Suprapubic skin (tissue), 4 donors: ENCODE measurements around the gene LYSMD1. TPM values are rescaled to one million over a fixed set of nuclear protein-coding genes. Genes with fewer than 3 reads are reported as not detected.
"Not testable (repeated sequence)": the region's sequence is repeated elsewhere in the genome, so short reads cannot be mapped to it uniquely, and the experiment has no call there.

ENCODE experiments used
- DNase-seq, 2 donors: peaks; one replicate each; pipeline ENCODE4 v3.0.0-alpha.2; 2019; ENCODE audit warnings: low spot score in 2 of 2
- H3K27ac ChIP-seq: fragments of 200-600 bp; sonication (generic); one replicate; pipeline ENCODE4 v1.5.1; 2019
- H3K27me3 ChIP-seq: fragments of 200-600 bp; sonication (generic); one replicate; pipeline ENCODE4 v1.5.1; 2019
- H3K36me3 ChIP-seq: fragments of 200-600 bp; sonication (generic); one replicate; pipeline ENCODE4 v1.5.1; 2019
- H3K4me1 ChIP-seq: fragments of 200-600 bp; sonication (generic); one replicate; pipeline ENCODE4 v1.5.1; 2019
- H3K4me3 ChIP-seq: fragments of 200-600 bp; sonication (generic); one replicate; pipeline ENCODE4 v1.5.1; 2019; ENCODE audit warnings: mild to moderate bottlenecking
- H3K9me3 ChIP-seq: fragments of 200-600 bp; sonication (generic); one replicate; pipeline ENCODE4 v1.5.1; 2019
- CTCF ChIP-seq, 2 donors: fragments of 200-600 bp in 1 of 2; fragments of 450-650 bp in 1 of 2; sonication (generic) in 1 of 2; IDR thresholded peaks; one replicate each; pipeline ENCODE4 v1.5.1; 2016 to 2019; ENCODE audit warnings: antibody characterized with exemption in 2 of 2, mild to moderate bottlenecking in 1 of 2, moderate library complexity in 1 of 2
- EP300 ChIP-seq: sonication (generic); formaldehyde crosslinking; IDR thresholded peaks from one replicate; pipeline ENCODE4 v1.6.1; 2017; ENCODE audit warnings: antibody characterized with exemption
- POLR2A ChIP-seq, 2 donors: fragments of 450-650 bp; IDR thresholded peaks; one replicate each; pipeline ENCODE4 v1.6.1; 2017; ENCODE audit warnings: antibody characterized with exemption in 2 of 2, mild to moderate bottlenecking in 2 of 2, moderate library complexity in 2 of 2
- POLR2AphosphoS5 ChIP-seq, 3 donors: sonication (generic); formaldehyde crosslinking; IDR thresholded peaks; one replicate each; pipeline ENCODE4 v1.6.1; 2017; ENCODE audit warnings: antibody characterized with exemption in 3 of 3
- WGBS: methylation state at CpG from one replicate; pipeline ENCODE4 v1.1.5; 2018; 5-methylcytosine and 5-hydroxymethylcytosine counted together
- total RNA-seq, 4 donors: library from RNA; depleted of rRNA; stranded (reverse); fragments of >200 nt; gene quantifications; one replicate each; pipeline ENCODE4 v1.1.0, GENCODE V29; 2016

The LYSMD1 gene
- total RNA-seq, 4 donors from 2014 or later, result 8.4 to 15.2 (median 12.5) TPM

GRCh38 chr1:151193856-151194255 lies 28.2 kb upstream of the LYSMD1 start:
- DNase-seq, result no peak
- Histone ChIP-seq H3K4me3 (no peak overlapping the region), H3K36me3 (no peaks in the 10 kb centered on the region), H3K4me1 (peaks cover 40% of the 10 kb centered on the region), H3K27ac (peak overlapping the region; percentile 81), H3K27me3 (no peaks in the 10 kb centered on the region), H3K9me3 (no peaks in the 10 kb centered on the region)
- WGBS, result 83% methylated on average over 1 of the region's 1 CpG
- TF ChIP-seq POLR2A (IDR thresholded peaks at IDR 0.05) (no peak), CTCF (IDR thresholded peaks at IDR 0.05) (no peak), POLR2AphosphoS5 (IDR thresholded peaks at IDR 0.05) (no peak), EP300 (no peak)

GRCh38 chr1:151193304-151193703 lies 27.6 kb upstream of the LYSMD1 start:
- H3K27me3 ChIP-seq, result no peaks in the 10 kb centered on the region
- no peak overlapping the region for H3K27ac ChIP-seq
- TF ChIP-seq CTCF (IDR thresholded peaks at IDR 0.05) (no peak), POLR2AphosphoS5 (IDR thresholded peaks at IDR 0.05) (no peak), EP300 (no peak), POLR2A (IDR thresholded peaks at IDR 0.05) (no peak)
- WGBS, result 62% methylated on average over 6 of the region's 6 CpGs
- no peaks in the 10 kb centered on the region for H3K36me3 ChIP-seq
- no peak overlapping the region for H3K4me3 ChIP-seq
- H3K9me3 ChIP-seq, result no peaks in the 10 kb centered on the region
- peaks cover 45% of the 10 kb centered on the region for H3K4me1 ChIP-seq
- no peak for DNase-seq

GRCh38 chr1:151192047-151192446 lies 26.3 kb upstream of the LYSMD1 start:
- peaks cover 42% of the 10 kb centered on the region for H3K4me1 ChIP-seq
- H3K36me3 ChIP-seq, result no peaks in the 10 kb centered on the region
- TF ChIP-seq POLR2A (IDR thresholded peaks at IDR 0.05) (no peak), POLR2AphosphoS5 (IDR thresholded peaks at IDR 0.05) (no peak), EP300 (no peak), CTCF (IDR thresholded peaks at IDR 0.05) (no peak)
- no peak overlapping the region for H3K27ac ChIP-seq
- no peaks in the 10 kb centered on the region for H3K27me3 ChIP-seq
- DNase-seq, result peak in 1 of 2 donors; percentile 18
- 85% methylated on average over 7 of the region's 7 CpGs for WGBS
- no peak overlapping the region for H3K4me3 ChIP-seq
- no peaks in the 10 kb centered on the region for H3K9me3 ChIP-seq

- no peaks in the 10 kb centered on the region for H3K27me3 ChIP-seq
- under 1% methylated on average over 42 of the region's 42 CpGs for WGBS
- peak within 1 kb of the TSS; percentile 88 for H3K27ac ChIP-seq
- peak; percentile 91 to 92 for DNase-seq
- peaks cover 12% of the 10 kb centered on the region for H3K36me3 ChIP-seq
- H3K4me3 ChIP-seq, result peak within 1 kb of the TSS; percentile 81
- peaks cover 30% of the 10 kb centered on the region for H3K4me1 ChIP-seq
- no peaks in the 10 kb centered on the region for H3K9me3 ChIP-seq
- TF ChIP-seq CTCF (IDR thresholded peaks at IDR 0.05) (no peak), POLR2AphosphoS5 (IDR thresholded peaks at IDR 0.05) (peak in 2 of 3 donors; percentile 18 to 56), EP300 (no peak), POLR2A (IDR thresholded peaks at IDR 0.05) (no peak)
Measured at GRCh38 chr1:151189637-151190445, 24.1 kb upstream of the LYSMD1 start, which contains the start of gene VPS72. VPS72 (minus strand) TSS chr1:151190197; CDS start chr1:151190121, 76 bp downstream.

- Histone ChIP-seq H3K4me3 (peak overlapping the region; percentile 81), H3K4me1 (peaks cover 24% of the 10 kb centered on the region), H3K36me3 (peaks cover 24% of the 10 kb centered on the region)
- not testable (repeated sequence) for H3K9me3 ChIP-seq, H3K27ac ChIP-seq, H3K27me3 ChIP-seq, DNase-seq
- 81% methylated on average over 8 of the region's 8 CpGs for WGBS
Measured at GRCh38 chr1:151188667-151189066, 23.0 kb upstream of the LYSMD1 start.
